Right lobe of liver (tissue), 6 donors: ENCODE measurements around the gene BABAM1. TPM values are rescaled to one million over a fixed set of nuclear protein-coding genes. Genes with fewer than 3 reads are reported as not detected.

Source experiments
- ATAC-seq, 4 donors: fragments of 200-7000 bp; cut with Tn5 transposase; one replicate each; pipeline ENCODE4 v1.9.1; 2020; ENCODE audit warnings: mild to moderate bottlenecking in 4 of 4, moderate library complexity in 4 of 4
- DNase-seq, 3 donors: peaks; one replicate each; pipeline ENCODE4 v3.0.0-alpha.2; 2020
- H3K27ac ChIP-seq, 3 donors: fragments of 200-600 bp; one replicate each; pipeline ENCODE4 v1.8.0; 2022
- H3K27me3 ChIP-seq, 2 donors: fragments of 200-600 bp; one replicate each; pipeline ENCODE4 v1.8.0; 2022
- H3K36me3 ChIP-seq, 4 donors: fragments of 200-600 bp; sonication (generic) in 1 of 4; one replicate each; pipeline versions ENCODE4 v1.5.1 to v1.8.0; 2017 to 2022; ENCODE audit warnings: control low read depth in 1 of 4
- H3K4me1 ChIP-seq, 4 donors: fragments of 200-600 bp; sonication (generic) in 1 of 4; one replicate each; pipeline versions ENCODE4 v1.5.1 to v1.8.0; 2017 to 2022; ENCODE audit warnings: control low read depth in 1 of 4
- H3K4me3 ChIP-seq, 3 donors: fragments of 200-600 bp; one replicate each; pipeline ENCODE4 v1.8.0; 2022
- H3K9me3 ChIP-seq, 4 donors: fragments of 200-600 bp; sonication (generic) in 1 of 4; one replicate each; pipeline versions ENCODE4 v1.5.1 to v1.8.0; 2017 to 2022; ENCODE audit warnings: control low read depth in 1 of 4
- POLR2A ChIP-seq: fragments of 450-650 bp; IDR thresholded peaks from one replicate; pipeline ENCODE4 v1.6.1; 2017; ENCODE audit warnings: antibody characterized with exemption, mild to moderate bottlenecking
- WGBS: methylation state at CpG from one replicate; pipeline ENCODE4 v1.1.6; 2018; ENCODE audit warnings: low coverage, low lambda C conversion rate; ENCODE audit not compliant: insufficient coverage; ENCODE audit errors: missing lambda C conversion rate; 5-methylcytosine and 5-hydroxymethylcytosine counted together
- intact Hi-C, 2 donors: fragments of 100-400 bp; cut with DNase I; formaldehyde crosslinking; loops; one replicate each; pipeline versions ENCODE4 v1.11.2 to v1.14.1; 2022
- total RNA-seq, 6 experiments: library from RNA; depleted of rRNA in 2 of 6; stranded (reverse); fragments of >200 nt in 2 of 6; fragmentation: NEBNext Ultra II Directional in 3 of 6; extraction: Animal tissue kit (Norgen Biotek cat#: 25700) in 3 of 6; gene quantifications; one replicate each; pipeline versions ENCODE4 v1.1.0 to v1.2.4, GENCODE V29; 2016 to 2023
- TF ChIP-seq, protein P1 (sequence below), 4 donors: fragments of 200-600 bp in 3 of 4; fragments of 450-650 bp in 1 of 4; IDR thresholded peaks; one replicate each; pipeline versions ENCODE4 v1.5.1 to v1.8.0; 2016 to 2022; ENCODE audit warnings: antibody characterized with exemption in 4 of 4, mild to moderate bottlenecking in 2 of 4
- donor health status: DM: no; HTN: yes; CAD: no.
- donor health status: DM: no; HTN: no; CAD: no.
- donor health status: DM: no; HTN: no; CAD: no.
- donor health status: DM: no; HTN: yes; CAD: no.
- donor health status: DM: no; HTN: yes; CAD: no.

BABAM1 gene
- total RNA-seq, 6 experiments from 2014 or later = 29.2 to 51.3 (median 37.9) TPM

DNA sequence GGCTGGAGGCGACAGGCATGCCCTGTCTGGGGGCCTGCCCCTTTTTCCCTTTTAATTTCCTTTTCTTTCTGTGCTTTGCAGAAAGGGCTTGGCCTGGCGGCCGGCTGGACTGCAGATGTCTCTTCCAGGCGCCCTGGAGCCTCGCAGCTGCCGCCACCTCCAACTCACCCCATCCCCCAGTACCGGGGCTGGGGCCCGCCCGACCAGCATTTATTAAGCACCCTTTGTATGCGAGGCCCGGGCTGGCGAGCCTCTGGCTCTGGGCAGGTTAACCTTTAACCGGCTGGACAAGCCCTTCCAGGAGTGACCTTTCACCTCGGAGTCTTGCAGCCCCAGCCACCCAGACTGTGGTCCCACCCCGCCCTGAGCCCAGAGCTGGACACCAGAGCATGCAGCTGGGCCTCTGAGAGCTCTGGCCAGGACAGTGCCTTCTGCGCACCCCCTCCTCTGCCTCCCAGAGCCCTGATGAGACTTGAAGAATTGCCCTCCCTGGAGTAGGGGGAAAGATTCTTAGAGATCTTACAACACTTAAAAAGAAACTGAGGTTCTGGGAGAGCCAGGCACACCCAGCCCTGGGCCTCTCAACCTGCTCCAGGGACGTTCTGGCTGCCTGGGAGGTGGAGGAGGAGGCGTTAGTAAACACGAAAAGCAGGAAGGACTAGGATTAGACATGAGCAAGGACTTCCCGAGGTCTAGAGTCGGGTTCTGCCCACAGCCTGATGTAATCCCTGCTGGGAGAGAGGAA lies 20.4 kb upstream of the BABAM1 start:
- intact Hi-C loops = no loop called here
- Histone ChIP-seq H3K36me3 (no peaks in the 10 kb centered on the region), H3K9me3 (no peaks in the 10 kb centered on the region), H3K27ac (peak overlapping the region; percentile 30 to 71 (median 49)), H3K4me3 (peak overlapping the region; percentile 27 to 96 (median 67)), H3K27me3 (no peaks in the 10 kb centered on the region), H3K4me1 (peaks cover 0 to 30% (median 13%) of the 10 kb centered on the region in 4 donors)
- DNase-seq (peak; percentile 69 to 90 (median 85)), ATAC-seq (peak; percentile 32 to 64 (median 58))
- 3% methylated on average over 8 of the region's 21 CpGs for WGBS
- no peak for TF ChIP-seq POLR2A
- TF ChIP-seq, protein P1, sequence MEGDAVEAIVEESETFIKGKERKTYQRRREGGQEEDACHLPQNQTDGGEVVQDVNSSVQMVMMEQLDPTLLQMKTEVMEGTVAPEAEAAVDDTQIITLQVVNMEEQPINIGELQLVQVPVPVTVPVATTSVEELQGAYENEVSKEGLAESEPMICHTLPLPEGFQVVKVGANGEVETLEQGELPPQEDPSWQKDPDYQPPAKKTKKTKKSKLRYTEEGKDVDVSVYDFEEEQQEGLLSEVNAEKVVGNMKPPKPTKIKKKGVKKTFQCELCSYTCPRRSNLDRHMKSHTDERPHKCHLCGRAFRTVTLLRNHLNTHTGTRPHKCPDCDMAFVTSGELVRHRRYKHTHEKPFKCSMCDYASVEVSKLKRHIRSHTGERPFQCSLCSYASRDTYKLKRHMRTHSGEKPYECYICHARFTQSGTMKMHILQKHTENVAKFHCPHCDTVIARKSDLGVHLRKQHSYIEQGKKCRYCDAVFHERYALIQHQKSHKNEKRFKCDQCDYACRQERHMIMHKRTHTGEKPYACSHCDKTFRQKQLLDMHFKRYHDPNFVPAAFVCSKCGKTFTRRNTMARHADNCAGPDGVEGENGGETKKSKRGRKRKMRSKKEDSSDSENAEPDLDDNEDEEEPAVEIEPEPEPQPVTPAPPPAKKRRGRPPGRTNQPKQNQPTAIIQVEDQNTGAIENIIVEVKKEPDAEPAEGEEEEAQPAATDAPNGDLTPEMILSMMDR (IDR thresholded peaks at IDR 0.05) = no peak

DNA sequence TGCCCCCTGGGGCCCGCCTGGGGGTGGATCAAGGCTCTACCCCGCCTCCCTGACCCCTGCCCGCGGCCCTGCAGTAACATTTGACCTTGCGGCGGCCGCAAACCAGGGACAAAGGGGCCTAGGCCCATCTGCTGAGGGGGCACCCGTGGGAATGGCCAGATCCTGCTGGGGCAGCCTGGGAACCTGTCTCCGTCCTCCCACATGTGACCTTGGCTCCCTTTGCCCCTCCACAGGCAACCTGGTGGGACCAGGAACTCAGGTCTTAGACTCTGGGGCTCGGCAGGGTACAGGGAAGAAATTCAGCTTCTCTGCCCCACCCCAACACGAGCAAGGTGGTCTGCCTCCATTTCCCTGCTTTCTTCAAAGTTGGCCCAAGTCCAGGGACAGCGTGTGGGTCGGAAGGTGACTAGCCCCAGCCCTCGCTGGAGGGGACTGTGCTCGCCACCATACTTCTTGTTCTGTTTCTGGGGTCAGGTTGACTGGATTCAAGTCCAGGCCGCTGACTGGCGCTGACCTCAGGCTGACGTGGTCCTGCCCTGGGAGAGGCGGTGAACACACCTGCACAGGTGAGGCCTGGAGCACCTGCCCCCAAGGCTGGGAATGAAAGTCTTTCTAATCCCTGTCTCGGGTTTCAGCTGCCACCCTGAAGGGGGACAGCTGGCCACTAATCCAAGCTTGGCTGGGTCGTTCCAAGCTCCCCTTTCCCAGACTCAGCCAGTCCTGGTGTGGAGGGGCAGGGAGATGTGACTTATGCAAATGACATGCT lies 19.0 kb upstream of the BABAM1 start:
- 58% methylated on average over 4 of the region's 21 CpGs for WGBS
- DNase-seq (no peak), ATAC-seq (no peak)
- intact Hi-C loops = no loop called here
- no peaks in the 10 kb centered on the region for H3K27me3 ChIP-seq
- H3K4me3 ChIP-seq = no peak overlapping the region
- peaks cover 0 to 17% (median 8%) of the 10 kb centered on the region in 4 donors for H3K4me1 ChIP-seq
- TF ChIP-seq, protein P1 (IDR thresholded peaks at IDR 0.05) = no peak
- no peak for TF ChIP-seq POLR2A
- H3K27ac ChIP-seq = no peak overlapping the region
- no peaks in the 10 kb centered on the region for H3K9me3 ChIP-seq
- no peaks in the 10 kb centered on the region for H3K36me3 ChIP-seq

DNA sequence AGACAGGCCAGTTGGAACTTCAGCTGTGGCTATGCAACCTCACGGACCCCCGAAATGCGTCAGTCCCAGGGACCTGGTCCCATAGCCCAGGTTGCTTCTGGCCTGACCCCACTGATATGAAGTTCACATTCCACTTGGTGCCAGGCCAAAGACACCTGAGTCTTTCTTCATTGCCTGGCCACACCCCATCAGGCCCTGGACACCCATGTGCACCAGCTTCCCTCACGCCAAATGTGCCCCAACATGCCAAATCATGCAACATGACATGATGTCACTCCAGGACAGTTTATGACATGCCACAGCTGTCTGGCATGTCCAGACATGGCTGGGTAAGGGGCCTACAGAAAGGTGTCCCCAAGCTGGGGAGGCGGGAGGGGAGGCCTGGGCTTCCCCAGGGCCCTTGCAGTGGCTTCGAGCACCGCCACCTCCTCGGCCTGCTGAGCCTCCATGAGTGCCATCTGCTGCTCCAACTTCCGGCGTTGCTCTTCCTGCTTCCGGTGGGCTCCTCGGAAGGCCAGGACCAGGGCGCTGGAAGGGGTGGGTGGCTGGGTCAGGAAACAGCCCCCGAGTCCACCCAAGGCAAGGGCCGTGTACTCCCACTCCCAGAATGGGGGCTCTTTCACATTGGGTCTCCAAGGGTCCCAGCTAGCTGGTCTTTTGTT lies 17.2 kb upstream of the BABAM1 start:
- H3K27me3 ChIP-seq = no peaks in the 10 kb centered on the region
- WGBS = 63% methylated on average over 5 of the region's 15 CpGs
- peaks cover 0 to 17% (median 8%) of the 10 kb centered on the region in 4 donors for H3K4me1 ChIP-seq
- H3K36me3 ChIP-seq = no peaks in the 10 kb centered on the region
- intact Hi-C loops = no loop called here
- no peak overlapping the region for H3K27ac ChIP-seq
- no peaks in the 10 kb centered on the region for H3K9me3 ChIP-seq
- ATAC-seq (no peak), DNase-seq (no peak)
- no peak for TF ChIP-seq POLR2A
- TF ChIP-seq, protein P1 (IDR thresholded peaks at IDR 0.05) = no peak
- no peak overlapping the region for H3K4me3 ChIP-seq

DNA sequence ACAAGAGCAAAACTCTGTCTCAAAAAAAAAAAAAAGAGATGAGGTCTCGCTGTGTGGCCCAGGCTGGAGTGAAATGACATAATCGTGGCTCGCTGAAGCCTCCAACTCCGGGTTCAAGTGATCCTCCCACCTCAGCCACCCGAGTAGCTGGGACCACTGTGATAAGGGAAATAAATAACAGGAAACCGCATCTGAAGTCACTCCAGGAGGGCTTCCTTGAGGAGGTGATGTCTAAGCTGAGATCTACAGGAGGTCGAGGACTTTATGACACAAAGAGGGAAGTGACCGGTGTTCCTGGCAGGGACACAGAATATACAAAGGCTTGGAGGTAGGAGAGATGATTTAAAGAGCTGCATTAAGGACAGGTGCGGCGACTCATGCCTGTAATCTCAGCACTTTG lies 12.6 kb upstream of the BABAM1 start:
- Histone ChIP-seq H3K36me3 (no peaks in the 10 kb centered on the region), H3K9me3 (no peaks in the 10 kb centered on the region), H3K27ac (no peak overlapping the region), H3K27me3 (no peaks in the 10 kb centered on the region), H3K4me1 (peaks cover 0 to 4% (median 0%) of the 10 kb centered on the region in 4 donors), H3K4me3 (no peak overlapping the region)
- 74% methylated on average over 10 of the region's 10 CpGs for WGBS
- TF ChIP-seq POLR2A = no peak
- TF ChIP-seq, protein P1 (IDR thresholded peaks at IDR 0.05) = no peak
- DNase-seq (no peak), ATAC-seq (no peak)
- intact Hi-C loops = no loop called here
